Measurements from ENCODE around the gene SLC35E1.
"Not testable (repeated sequence)": the region's sequence is repeated elsewhere in the genome, so short reads cannot be mapped to it uniquely, and the experiment has no call there.

The SLC35E1 gene

DNA sequence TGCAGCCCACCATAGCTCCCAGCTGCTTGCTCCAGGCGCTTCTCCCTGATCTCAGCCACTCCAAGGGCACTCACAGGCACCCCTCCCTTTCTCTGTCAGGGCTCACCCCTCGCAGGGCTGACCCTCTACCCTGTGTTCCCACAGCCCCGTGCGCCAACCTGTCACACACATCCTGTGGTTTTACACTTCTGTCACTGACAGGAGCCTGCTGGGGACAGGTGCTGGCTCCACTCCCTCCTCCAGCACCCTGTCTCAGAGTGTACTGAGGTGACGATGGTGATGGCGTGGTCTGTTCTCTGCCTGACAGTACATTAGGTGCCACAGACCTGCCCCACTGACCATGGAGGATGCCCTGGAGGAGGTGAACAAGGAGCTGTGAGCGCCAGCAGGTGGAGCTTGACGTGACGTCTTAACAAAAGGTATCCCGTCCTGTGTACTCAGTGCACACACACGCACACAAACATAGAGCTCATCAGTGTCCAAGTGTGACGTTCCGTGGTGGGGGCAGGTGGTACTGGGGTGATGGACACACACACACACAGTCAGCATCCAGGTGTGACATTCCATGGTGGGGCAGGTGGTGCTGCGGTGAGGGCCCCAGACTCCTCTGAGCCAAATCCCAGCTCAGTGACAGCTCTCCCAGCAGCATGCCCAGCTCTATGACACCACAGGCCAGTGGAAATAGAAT is 55.1 kb downstream of the SLC35E1 start:
- Histone ChIP-seq H3K4me3 (ENCODE audit: low read depth, low read length) (no peak overlapping the region), H3K36me3 (peaks cover 76% of the 10 kb centered on the region), H3K4me1 (no peaks in the 10 kb centered on the region), H3K9me3 (no peaks in the 10 kb centered on the region), H3K27me3 (no peaks in the 10 kb centered on the region)
- DNase-seq, result no peak
- TF ChIP-seq, protein P1, sequence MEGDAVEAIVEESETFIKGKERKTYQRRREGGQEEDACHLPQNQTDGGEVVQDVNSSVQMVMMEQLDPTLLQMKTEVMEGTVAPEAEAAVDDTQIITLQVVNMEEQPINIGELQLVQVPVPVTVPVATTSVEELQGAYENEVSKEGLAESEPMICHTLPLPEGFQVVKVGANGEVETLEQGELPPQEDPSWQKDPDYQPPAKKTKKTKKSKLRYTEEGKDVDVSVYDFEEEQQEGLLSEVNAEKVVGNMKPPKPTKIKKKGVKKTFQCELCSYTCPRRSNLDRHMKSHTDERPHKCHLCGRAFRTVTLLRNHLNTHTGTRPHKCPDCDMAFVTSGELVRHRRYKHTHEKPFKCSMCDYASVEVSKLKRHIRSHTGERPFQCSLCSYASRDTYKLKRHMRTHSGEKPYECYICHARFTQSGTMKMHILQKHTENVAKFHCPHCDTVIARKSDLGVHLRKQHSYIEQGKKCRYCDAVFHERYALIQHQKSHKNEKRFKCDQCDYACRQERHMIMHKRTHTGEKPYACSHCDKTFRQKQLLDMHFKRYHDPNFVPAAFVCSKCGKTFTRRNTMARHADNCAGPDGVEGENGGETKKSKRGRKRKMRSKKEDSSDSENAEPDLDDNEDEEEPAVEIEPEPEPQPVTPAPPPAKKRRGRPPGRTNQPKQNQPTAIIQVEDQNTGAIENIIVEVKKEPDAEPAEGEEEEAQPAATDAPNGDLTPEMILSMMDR (IDR thresholded peaks at IDR 0.05; ENCODE audit: low read depth, low read length), result no peak

DNA sequence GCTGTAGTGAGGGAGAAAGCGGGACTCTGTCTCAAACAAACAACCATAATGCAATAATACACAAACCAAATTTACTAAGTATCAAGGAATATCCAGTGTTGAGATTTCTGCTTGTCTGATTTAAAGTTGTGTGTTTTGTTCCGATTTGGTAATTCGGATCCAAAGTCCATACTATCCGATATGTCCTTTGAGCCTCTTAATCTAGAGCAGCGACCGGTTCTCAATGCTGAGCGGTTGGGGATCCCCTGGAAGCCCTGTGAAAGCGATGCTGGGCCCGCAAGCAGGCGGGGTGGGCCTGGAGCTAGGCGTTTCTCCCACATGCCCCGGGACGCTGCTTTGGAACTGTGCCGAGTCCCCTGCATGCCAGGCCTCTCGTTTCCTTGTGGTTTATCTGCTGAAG is 55.8 kb downstream of the SLC35E1 start:
- Histone ChIP-seq H3K27me3 (no peaks in the 10 kb centered on the region), H3K4me1 (no peaks in the 10 kb centered on the region), H3K36me3 (peaks cover 71% of the 10 kb centered on the region), H3K4me3 (ENCODE audit: low read depth, low read length) (no peak overlapping the region), H3K9me3 (no peaks in the 10 kb centered on the region)
- DNase-seq, result no peak
- TF ChIP-seq, protein P1 (IDR thresholded peaks at IDR 0.05; ENCODE audit: low read depth, low read length), result no peak

DNA sequence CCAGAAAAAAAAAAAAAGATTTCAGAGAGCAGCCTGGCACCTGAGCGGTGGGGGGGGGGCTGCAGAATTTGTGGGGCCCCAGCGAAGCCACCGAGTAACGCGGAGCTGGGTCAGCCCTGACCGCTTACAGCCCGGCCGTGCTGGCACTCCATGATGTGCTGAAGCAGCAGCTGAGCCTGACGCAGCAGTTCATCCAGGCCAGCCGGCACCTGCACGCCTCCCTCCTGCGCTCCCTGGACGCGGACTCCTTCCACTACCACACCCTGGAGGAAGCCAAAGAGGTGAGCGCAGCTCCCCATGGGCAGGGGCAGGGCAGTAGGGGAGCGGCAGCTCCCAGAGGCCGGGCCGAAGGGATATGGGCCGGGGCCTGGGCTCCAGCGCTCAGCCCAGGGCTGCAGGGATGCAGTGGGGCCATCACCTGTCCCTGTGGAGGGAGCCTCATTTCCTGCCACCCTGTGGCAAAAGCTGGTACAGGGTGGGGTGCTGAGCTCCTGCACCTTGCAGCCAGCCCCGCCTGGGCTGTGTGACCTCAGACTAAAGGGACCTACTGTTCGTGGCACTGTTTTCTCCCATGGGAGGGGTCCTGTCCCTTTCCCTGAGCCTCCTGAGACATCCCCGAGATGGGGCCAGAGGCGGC is 57.7 kb downstream of the SLC35E1 start:
- TF ChIP-seq, protein P1 (IDR thresholded peaks at IDR 0.05; ENCODE audit: low read depth, low read length), result no peak
- H3K4me3 ChIP-seq (ENCODE audit: low read depth, low read length), result no peak overlapping the region
- peaks cover 68% of the 10 kb centered on the region for H3K36me3 ChIP-seq

DNA sequence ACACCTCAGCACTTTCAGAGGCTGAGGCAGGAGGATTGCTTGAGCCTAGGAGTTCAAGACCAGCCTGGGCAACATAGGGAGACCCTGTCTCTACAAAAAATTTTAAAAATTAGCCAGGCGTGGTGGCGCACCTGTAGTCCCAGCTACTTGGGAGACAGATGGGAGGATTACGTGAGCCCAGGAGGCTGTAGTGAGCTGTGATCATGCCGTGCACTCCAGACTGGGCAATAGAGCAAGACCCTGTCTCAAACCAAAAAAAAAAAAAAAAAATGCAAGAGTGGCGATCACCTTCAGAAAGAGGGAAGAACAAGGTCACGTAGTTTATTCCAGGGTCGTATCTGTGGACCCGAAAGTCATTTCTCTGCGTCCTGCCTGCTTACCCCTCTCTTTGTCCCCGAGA is 59.6 kb downstream of the SLC35E1 start:
- not testable (repeated sequence) for DNase-seq; H3K27me3 ChIP-seq; H3K4me1 ChIP-seq; H3K9me3 ChIP-seq; H3K4me3 ChIP-seq (ENCODE audit: low read depth, low read length)
- peaks cover 53% of the 10 kb centered on the region for H3K36me3 ChIP-seq

More for the DNA sequence above, 57.7 kb downstream of the SLC35E1 start:
- Histone ChIP-seq H3K9me3 (no peaks in the 10 kb centered on the region), H3K27me3 (no peaks in the 10 kb centered on the region), H3K4me1 (no peaks in the 10 kb centered on the region)
- DNase-seq, result no peak

DNA sequence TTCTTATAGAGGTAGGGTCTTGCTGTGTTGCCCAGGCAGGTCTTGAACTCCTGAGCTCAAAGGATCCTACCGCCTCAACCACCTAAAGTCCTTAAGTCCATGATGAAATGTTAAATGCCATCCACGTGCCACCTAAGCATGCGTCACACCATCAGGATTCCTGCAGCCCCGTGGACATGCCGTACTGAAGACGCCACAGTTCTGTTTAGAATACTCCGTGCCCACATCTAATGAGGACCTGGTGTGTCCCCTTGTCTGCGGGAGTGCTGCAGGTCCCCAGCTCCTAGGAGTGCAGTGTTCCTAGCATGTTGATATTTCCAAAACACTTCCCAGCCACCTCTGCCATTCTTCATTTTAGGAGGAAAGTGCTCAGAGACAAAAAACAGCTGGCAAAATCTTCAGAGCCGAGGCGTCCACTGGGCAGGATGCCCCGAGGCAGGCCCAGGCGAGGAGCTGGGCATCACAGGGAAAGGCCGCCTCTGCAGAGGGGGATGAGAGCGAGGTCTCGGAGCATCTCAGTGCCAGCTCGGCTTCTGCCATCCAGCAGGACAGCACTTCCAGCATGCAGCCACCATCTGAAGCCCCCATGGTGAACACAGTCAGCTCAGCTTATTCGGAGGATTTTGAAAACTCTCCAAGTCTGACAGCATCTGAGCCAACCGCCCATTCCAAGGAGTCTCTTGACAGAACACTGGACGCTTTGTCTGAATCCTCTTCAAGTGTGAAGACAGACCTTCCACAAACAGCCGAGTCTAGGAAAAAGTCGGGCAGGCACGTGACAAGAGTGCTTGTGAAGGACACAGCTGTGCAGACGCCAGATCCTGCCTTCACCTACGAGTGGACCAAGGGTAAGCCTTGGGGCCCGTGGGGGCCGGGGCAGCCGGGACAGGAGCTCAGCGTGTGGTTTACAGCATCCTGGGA is 62.8 kb downstream of the SLC35E1 start:
- H3K9me3 ChIP-seq, result no peaks in the 10 kb centered on the region
- no peaks in the 10 kb centered on the region for H3K4me1 ChIP-seq
- no peak overlapping the region for H3K4me3 ChIP-seq (ENCODE audit: low read depth, low read length)
- TF ChIP-seq, protein P1 (IDR thresholded peaks at IDR 0.05; ENCODE audit: low read depth, low read length), result no peak
- no peaks in the 10 kb centered on the region for H3K27me3 ChIP-seq
- peaks cover 38% of the 10 kb centered on the region for H3K36me3 ChIP-seq
- DNase-seq, result no peak

DNA sequence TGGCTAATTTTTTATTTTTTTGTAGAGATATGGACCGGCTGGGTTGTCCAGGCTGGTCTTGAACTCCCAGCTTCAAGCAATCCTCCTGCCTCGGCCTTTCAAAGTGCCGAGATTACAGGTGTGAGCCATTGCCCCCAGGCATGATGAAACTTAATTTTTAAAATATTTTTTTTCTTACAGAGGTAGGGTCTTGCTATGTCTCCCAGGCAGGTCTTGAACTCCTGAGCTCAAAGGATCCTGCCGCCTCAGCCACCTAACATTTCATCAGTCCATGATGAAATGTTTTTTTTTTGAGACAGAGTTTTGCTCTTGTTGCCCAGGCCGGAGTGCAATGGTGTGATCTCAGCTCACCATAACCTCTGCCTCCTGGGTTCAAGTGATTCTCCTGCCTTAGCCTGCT is 63.7 kb downstream of the SLC35E1 start:
- no peaks in the 10 kb centered on the region for H3K9me3 ChIP-seq
- H3K36me3 ChIP-seq, result peaks cover 44% of the 10 kb centered on the region
- no peaks in the 10 kb centered on the region for H3K4me1 ChIP-seq
- H3K27me3 ChIP-seq, result no peaks in the 10 kb centered on the region
- no peak overlapping the region for H3K4me3 ChIP-seq (ENCODE audit: low read depth, low read length)
- TF ChIP-seq, protein P1 (IDR thresholded peaks at IDR 0.05; ENCODE audit: low read depth, low read length), result no peak
- DNase-seq, result no peak

Data from BE2C (cell line).